ENCODE data around the gene MINDY4. TPM values are rescaled to one million over a fixed set of nuclear protein-coding genes. Genes with fewer than 3 reads are reported as not detected.
A peak's percentile ranks its signal among the peaks of the same experiment; 100 is the strongest.

The MINDY4 gene
- polyA plus RNA-seq, 3 donors = 0.15 to 0.17 TPM; not detected in 1

DNA sequence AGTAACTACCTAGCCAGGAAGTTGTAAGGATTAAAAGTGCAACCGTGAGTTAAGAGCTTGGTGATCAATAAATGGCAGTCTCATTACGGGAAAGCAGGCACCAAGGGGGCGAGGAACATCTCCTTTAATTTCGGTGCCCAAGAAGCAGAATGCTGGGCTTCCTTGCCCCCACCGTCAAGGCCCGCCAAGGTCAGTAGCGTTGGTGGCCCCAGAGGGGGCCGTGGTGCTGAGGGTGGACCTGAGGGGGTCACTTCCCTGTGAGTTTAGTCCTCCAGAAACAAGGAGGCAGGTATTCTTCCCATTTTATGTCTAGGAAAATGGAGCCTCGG lies 408 bp upstream of the MINDY4 start:
- Histone ChIP-seq H3K4me3 (replicated peaks in 1 of 3; ENCODE audit: low read depth in 2 of 3, low read length in 3 of 3) (peak overlapping the region; percentile 66 to 84 (median 81)), H3K4me2 (replicated peaks; ENCODE audit: extremely low read depth, low read length, poor library complexity, severe bottlenecking) (peak overlapping the region; percentile 85), H2AFZ (ENCODE audit: insufficient read depth, low read depth, low read length, poor library complexity, severe bottlenecking) (peak overlapping the region; percentile 94), H3K9ac (ENCODE audit: insufficient read depth, low read length, poor library complexity, severe bottlenecking) (peak overlapping the region; percentile 66), H3K36me3 (replicated peaks in 1 of 2; ENCODE audit: control insufficient read depth in 1 of 2, insufficient read depth in 2 of 2, low read length in 2 of 2) (no peaks in the 10 kb centered on the region), H3K27ac (ENCODE audit: low read depth in 1 of 2, low read length in 2 of 2) (no peak overlapping the region), H3K4me1 (ENCODE audit: control insufficient read depth in 1 of 2, insufficient read depth in 2 of 2, low read length in 2 of 2) (peaks cover 8 to 11% of the 10 kb centered on the region in 2 donors), H3K27me3 (ENCODE audit: control insufficient read depth in 2 of 2, insufficient read depth in 2 of 2, low read length in 2 of 2) (no peaks in the 10 kb centered on the region), H4K20me1 (ENCODE audit: insufficient read depth, low read length) (no peaks in the 10 kb centered on the region), H3K79me2 (ENCODE audit: insufficient read depth, low read length) (no peaks in the 10 kb centered on the region), H3K9me3 (replicated peaks in 1 of 2; ENCODE audit: control insufficient read depth in 1 of 2, insufficient read depth in 1 of 2, low read length in 2 of 2) (no peaks in the 10 kb centered on the region)
- TF ChIP-seq, protein P1, sequence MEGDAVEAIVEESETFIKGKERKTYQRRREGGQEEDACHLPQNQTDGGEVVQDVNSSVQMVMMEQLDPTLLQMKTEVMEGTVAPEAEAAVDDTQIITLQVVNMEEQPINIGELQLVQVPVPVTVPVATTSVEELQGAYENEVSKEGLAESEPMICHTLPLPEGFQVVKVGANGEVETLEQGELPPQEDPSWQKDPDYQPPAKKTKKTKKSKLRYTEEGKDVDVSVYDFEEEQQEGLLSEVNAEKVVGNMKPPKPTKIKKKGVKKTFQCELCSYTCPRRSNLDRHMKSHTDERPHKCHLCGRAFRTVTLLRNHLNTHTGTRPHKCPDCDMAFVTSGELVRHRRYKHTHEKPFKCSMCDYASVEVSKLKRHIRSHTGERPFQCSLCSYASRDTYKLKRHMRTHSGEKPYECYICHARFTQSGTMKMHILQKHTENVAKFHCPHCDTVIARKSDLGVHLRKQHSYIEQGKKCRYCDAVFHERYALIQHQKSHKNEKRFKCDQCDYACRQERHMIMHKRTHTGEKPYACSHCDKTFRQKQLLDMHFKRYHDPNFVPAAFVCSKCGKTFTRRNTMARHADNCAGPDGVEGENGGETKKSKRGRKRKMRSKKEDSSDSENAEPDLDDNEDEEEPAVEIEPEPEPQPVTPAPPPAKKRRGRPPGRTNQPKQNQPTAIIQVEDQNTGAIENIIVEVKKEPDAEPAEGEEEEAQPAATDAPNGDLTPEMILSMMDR (IDR thresholded peaks at IDR 0.05) = no peak
- Mint-ChIP-seq H3K9me3 (no peaks in the 10 kb centered on the region), H3K36me3 (no peaks in the 10 kb centered on the region), H3K4me1 (peaks cover 9% of the 10 kb centered on the region), H3K27me3 (ENCODE audit: low read depth in 3 of 3) (peaks cover 4 to 7% (median 5%) of the 10 kb centered on the region in 3 donors), H3K4me3 (peak overlapping the region; percentile 82 to 95), H3K27ac (peak overlapping the region in 1 of 7 donors; percentile 2)
- intact Hi-C loops (cut with micrococcal nuclease) = no loop called here
- DNase-seq = no peak
- WGBS (ENCODE audit: insufficient coverage) = 71% methylated on average over 9 of the region's 9 CpGs

DNA sequence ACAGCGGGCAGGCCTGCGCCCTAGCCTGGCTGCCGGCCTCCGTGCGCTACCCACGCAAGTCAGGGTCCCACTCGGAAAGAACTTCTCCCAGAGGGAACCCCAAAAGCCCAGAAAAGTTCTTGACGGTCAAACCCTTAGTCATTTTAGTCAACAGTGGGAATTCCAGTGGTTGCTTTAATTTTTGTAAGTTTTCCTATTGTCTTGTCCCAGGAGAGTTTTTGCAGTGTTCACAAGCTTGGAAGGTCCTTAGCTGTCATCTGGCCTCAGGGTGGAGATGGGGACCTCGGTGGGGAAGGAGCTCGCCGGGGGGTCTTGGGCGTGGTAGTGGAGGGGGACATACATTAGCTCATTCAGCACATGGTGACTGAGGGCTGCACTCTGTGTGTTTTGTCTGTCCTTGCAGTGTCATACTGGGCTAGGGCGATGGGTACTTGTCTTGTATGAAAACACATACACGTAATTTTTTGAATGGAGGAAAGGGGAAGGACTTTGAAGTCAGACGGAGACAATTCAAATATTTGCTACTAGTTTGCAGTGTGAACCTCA lies 736 bp downstream of the MINDY4 start:
- H3K36me3 Mint-ChIP-seq = no peaks in the 10 kb centered on the region
- DNase-seq = peak in 1 of 3 donors; percentile 11
- Histone ChIP-seq H4K20me1 (ENCODE audit: insufficient read depth, low read length) (no peaks in the 10 kb centered on the region), H3K27me3 (ENCODE audit: control insufficient read depth in 2 of 2, insufficient read depth in 2 of 2, low read length in 2 of 2) (no peaks in the 10 kb centered on the region), H3K36me3 (replicated peaks in 1 of 2; ENCODE audit: control insufficient read depth in 1 of 2, insufficient read depth in 2 of 2, low read length in 2 of 2) (no peaks in the 10 kb centered on the region), H3K4me2 (replicated peaks; ENCODE audit: extremely low read depth, low read length, poor library complexity, severe bottlenecking) (peak overlapping the region; percentile 85), H3K79me2 (ENCODE audit: insufficient read depth, low read length) (no peaks in the 10 kb centered on the region), H2AFZ (ENCODE audit: insufficient read depth, low read depth, low read length, poor library complexity, severe bottlenecking) (peak overlapping the region; percentile 94), H3K27ac (ENCODE audit: low read depth in 1 of 2, low read length in 2 of 2) (peak overlapping the region in 1 of 2 donors; percentile 58), H3K9me3 (replicated peaks in 1 of 2; ENCODE audit: control insufficient read depth in 1 of 2, insufficient read depth in 1 of 2, low read length in 2 of 2) (no peaks in the 10 kb centered on the region), H3K4me3 (replicated peaks in 1 of 3; ENCODE audit: low read depth in 2 of 3, low read length in 3 of 3) (peak overlapping the region; percentile 66 to 84 (median 81)), H3K9ac (ENCODE audit: insufficient read depth, low read length, poor library complexity, severe bottlenecking) (peak overlapping the region; percentile 66), H3K4me1 (ENCODE audit: control insufficient read depth in 1 of 2, insufficient read depth in 2 of 2, low read length in 2 of 2) (peaks cover 8 to 11% of the 10 kb centered on the region in 2 donors)
- H3K27me3 Mint-ChIP-seq (ENCODE audit: low read depth in 3 of 3) = peaks cover 3 to 7% (median 4%) of the 10 kb centered on the region in 3 donors
- peak overlapping the region; percentile 82 to 95 for H3K4me3 Mint-ChIP-seq
- peak overlapping the region in 4 of 7 donors; percentile 4 to 67 (median 44) for H3K27ac Mint-ChIP-seq
- no peaks in the 10 kb centered on the region for H3K9me3 Mint-ChIP-seq
- TF ChIP-seq, protein P1 (IDR thresholded peaks at IDR 0.05) = no peak
- peaks cover 9% of the 10 kb centered on the region for H3K4me1 Mint-ChIP-seq
- WGBS (ENCODE audit: insufficient coverage) = 0% methylated on average over 9 of the region's 15 CpGs
- intact Hi-C loops (cut with micrococcal nuclease) = no loop called here
